ENCODE data around the gene C16orf96. TPM values are rescaled to one million over a fixed set of nuclear protein-coding genes. Genes with fewer than 3 reads are reported as not detected.

The C16orf96 gene
- total and polyA plus RNA-seq, 2 of the 13 experiments (the other 11 are each of a cell fraction or from before 2014, with no cell fraction given): 0.03 TPM; not detected in 1

DNA sequence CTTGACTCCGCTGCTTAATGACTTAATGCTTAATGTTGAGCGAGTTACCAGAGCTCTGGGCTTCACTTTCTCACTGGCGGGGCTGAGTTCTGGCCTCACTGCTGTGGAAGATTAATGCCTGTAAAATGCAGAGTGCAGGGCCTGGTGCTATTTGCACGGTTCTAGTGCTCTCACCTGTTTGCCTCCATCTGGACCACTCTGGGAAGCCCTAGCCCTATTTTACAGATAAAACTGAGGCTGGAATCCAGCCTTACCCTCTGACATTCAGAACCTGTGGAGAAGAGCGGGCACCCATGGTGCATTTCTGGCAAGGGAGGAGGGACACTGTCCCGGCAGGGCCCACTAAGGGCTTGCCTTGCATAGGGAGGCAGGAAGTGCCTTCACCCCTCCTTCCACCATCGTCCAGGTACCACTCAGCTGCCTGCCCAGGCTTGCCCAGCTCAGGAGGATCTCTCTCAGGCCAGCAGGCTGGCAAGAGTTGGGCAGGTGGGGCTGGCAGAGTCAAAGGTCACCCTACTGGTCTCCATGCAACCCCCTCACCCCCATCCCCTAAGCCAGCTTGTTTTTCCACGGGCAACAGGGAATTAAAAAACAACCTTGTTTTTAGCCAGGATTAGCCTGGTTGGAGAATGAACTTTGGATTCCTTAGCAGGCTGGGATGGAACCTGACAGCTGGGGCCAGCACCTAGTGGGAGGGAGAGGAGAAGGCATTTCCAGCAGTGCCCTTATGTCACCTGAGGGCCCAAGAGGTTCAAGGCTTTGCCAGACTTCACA is 62.7 kb downstream of the C16orf96 start (continued):
- TF ChIP-seq HNF4A (CRISPR knock-in tag; IDR thresholded peaks at IDR 0.05) (peak; percentile 85), GTF2F1 (IDR thresholded peaks at IDR 0.05; ENCODE audit: low read length) (no peak), GLMP (CRISPR knock-in tag; IDR thresholded peaks at IDR 0.05; ENCODE audit: borderline replicate concordance) (no peak), MED8 (CRISPR knock-in tag; IDR thresholded peaks at IDR 0.05; ENCODE audit: insufficient replicate concordance) (no peak), ZNF468 (CRISPR knock-in tag; IDR thresholded peaks at IDR 0.05) (no peak), ZBTB44 (CRISPR knock-in tag; IDR thresholded peaks at IDR 0.05) (no peak), SYNCRIP (IDR thresholded peaks at IDR 0.05; ENCODE audit: insufficient read depth, low read depth, low read length) (no peak), ZBTB33 (CRISPR knock-in tag; IDR thresholded peaks at IDR 0.05) (no peak), NKX3-1 (CRISPR knock-in tag; IDR thresholded peaks at IDR 0.05) (peak; percentile 36; the same call in 1 of the 2 replicates), MAFG (CRISPR knock-in tag; IDR thresholded peaks at IDR 0.05) (no peak), MXI1 (IDR thresholded peaks at IDR 0.05; ENCODE audit: borderline replicate concordance, low read depth, low read length) (no peak), MTF1 (CRISPR knock-in tag; IDR thresholded peaks at IDR 0.05) (no peak), ZNF781 (CRISPR knock-in tag; IDR thresholded peaks at IDR 0.05; ENCODE audit: borderline replicate concordance, not compliant biosample characterization) (no peak), ZMYM2 (CRISPR knock-in tag; IDR thresholded peaks at IDR 0.05) (no peak), HOXA5 (CRISPR knock-in tag; IDR thresholded peaks at IDR 0.05) (peak; percentile 52; the same call in 1 of the 2 replicates), PITX1 (CRISPR knock-in tag; IDR thresholded peaks at IDR 0.05) (no peak)
- TF ChIP-seq, protein P1, sequence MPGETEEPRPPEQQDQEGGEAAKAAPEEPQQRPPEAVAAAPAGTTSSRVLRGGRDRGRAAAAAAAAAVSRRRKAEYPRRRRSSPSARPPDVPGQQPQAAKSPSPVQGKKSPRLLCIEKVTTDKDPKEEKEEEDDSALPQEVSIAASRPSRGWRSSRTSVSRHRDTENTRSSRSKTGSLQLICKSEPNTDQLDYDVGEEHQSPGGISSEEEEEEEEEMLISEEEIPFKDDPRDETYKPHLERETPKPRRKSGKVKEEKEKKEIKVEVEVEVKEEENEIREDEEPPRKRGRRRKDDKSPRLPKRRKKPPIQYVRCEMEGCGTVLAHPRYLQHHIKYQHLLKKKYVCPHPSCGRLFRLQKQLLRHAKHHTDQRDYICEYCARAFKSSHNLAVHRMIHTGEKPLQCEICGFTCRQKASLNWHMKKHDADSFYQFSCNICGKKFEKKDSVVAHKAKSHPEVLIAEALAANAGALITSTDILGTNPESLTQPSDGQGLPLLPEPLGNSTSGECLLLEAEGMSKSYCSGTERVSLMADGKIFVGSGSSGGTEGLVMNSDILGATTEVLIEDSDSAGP (CRISPR knock-in tag; IDR thresholded peaks at IDR 0.05; ENCODE audit: borderline replicate concordance): peak; percentile 55; the same call in 1 of the 2 replicates
- TF ChIP-seq, protein P2, sequence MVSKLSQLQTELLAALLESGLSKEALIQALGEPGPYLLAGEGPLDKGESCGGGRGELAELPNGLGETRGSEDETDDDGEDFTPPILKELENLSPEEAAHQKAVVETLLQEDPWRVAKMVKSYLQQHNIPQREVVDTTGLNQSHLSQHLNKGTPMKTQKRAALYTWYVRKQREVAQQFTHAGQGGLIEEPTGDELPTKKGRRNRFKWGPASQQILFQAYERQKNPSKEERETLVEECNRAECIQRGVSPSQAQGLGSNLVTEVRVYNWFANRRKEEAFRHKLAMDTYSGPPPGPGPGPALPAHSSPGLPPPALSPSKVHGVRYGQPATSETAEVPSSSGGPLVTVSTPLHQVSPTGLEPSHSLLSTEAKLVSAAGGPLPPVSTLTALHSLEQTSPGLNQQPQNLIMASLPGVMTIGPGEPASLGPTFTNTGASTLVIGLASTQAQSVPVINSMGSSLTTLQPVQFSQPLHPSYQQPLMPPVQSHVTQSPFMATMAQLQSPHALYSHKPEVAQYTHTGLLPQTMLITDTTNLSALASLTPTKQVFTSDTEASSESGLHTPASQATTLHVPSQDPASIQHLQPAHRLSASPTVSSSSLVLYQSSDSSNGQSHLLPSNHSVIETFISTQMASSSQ (IDR thresholded peaks at IDR 0.05; ENCODE audit: low read depth): no peak
- TF ChIP-seq, protein P2 (CRISPR knock-in tag; IDR thresholded peaks at IDR 0.05; ENCODE audit: borderline replicate concordance): no peak; the same call in 1 of the 2 replicates

Measured in HepG2 (cell line).